GM12878 (cell line): Measurements from ENCODE around the gene SLCO2B1. TPM values are rescaled to one million over a fixed set of nuclear protein-coding genes. Genes with fewer than 3 reads are reported as not detected.

Experiments
- ATAC-seq: fragments of 200-7000 bp; cut with Tn5 transposase; 3 replicates; pipeline ENCODE4 v1.9.1; 2020; ENCODE audit warnings: mild to moderate bottlenecking, moderate library complexity
- BruUV-seq: library from RNA; stranded (reverse); fragments of 400-500 nt; replicated peaks from 2 replicates; lab custom pipeline; 2021; lab: Mats Ljungman, UMichigan
- CTCF ChIA-PET: fragments of 300-600 bp; sonication (Branson Sonifier 250); formaldehyde crosslinking; extraction: SDS; loops from one replicate; lab custom pipeline; 2021; ENCODE audit warnings: inconsistent platforms; lab: Yijun Ruan, JAX
- POLR2A ChIA-PET: fragments of 350-600 bp; formaldehyde crosslinking; extraction: SDS; loops from one replicate; lab custom pipeline; 2021; ENCODE audit warnings: inconsistent platforms; lab: Charles Lee
- RAD21 ChIA-PET: fragments of 300-600 bp; sonication (Branson Sonifier 250); formaldehyde crosslinking; loops from one replicate; lab custom pipeline; 2023; ENCODE audit warnings: antibody characterized with exemption; ENCODE audit not compliant: unreplicated experiment; lab: Charles Lee
- SMC1A ChIA-PET: fragments of 300-600 bp; sonication (Branson Sonifier 250); formaldehyde crosslinking; loops from one replicate; lab custom pipeline; 2023; ENCODE audit not compliant: unreplicated experiment, uncharacterized antibody; lab: Charles Lee
- DNase-seq: peaks from one replicate; pipeline ENCODE4 v3.0.0-alpha.2; 2011; ENCODE audit warnings: low read depth, low spot score
- FAIRE-seq: peaks from 3 replicates; lab custom pipeline; 2011; peaks lifted over from hg19 to GRCh38; lab: Jason Lieb, UNC
- H2AFZ ChIP-seq: 2 replicates; pipeline ENCODE4 v1.6.0; 2011; ENCODE audit warnings: low read depth, low read length, control low read depth; ENCODE audit not compliant: control insufficient read depth
- H3K27ac ChIP-seq: 2 replicates; pipeline ENCODE4 v1.5.1; 2011; ENCODE audit warnings: control low read depth; ENCODE audit not compliant: control insufficient read depth, insufficient read depth
- H3K27me3 ChIP-seq, 2 experiments: replicated peaks in 1 of 2; 2 replicates each; pipeline versions ENCODE4 v1.6.0 to v1.6.1; 2011; ENCODE audit warnings: low read length in 1 of 2; ENCODE audit not compliant: control insufficient read depth in 2 of 2, insufficient read depth in 2 of 2
- H3K36me3 ChIP-seq, 2 experiments: 2 replicates each; pipeline ENCODE4 v1.5.1; 2011; ENCODE audit warnings: low read length in 1 of 2; ENCODE audit not compliant: control insufficient read depth in 2 of 2, insufficient read depth in 2 of 2
- H3K4me1 ChIP-seq: 2 replicates; pipeline ENCODE4 v1.6.1; 2011; ENCODE audit warnings: mild to moderate bottlenecking, low read length, moderate library complexity, mixed read lengths; ENCODE audit not compliant: control insufficient read depth, insufficient read depth
- H3K4me2 ChIP-seq: 2 replicates; pipeline ENCODE4 v1.6.0; 2011; ENCODE audit warnings: control low read depth; ENCODE audit not compliant: control insufficient read depth, insufficient read depth
- H3K4me3 ChIP-seq: fragments of 200-600 bp; sonication (generic); 2 replicates; pipeline ENCODE4 v1.5.1; 2016
- H3K79me2 ChIP-seq: 2 replicates; pipeline ENCODE4 v1.6.0; 2011; ENCODE audit warnings: low read length; ENCODE audit not compliant: control insufficient read depth, insufficient read depth
- H3K9ac ChIP-seq: 2 replicates; pipeline ENCODE4 v1.8.0; 2011; ENCODE audit warnings: low read length, control low read depth, mixed read lengths; ENCODE audit not compliant: control insufficient read depth, insufficient read depth
- H3K9me3 ChIP-seq: replicated peaks from 3 replicates; pipeline ENCODE4 v1.5.1; 2011; ENCODE audit warnings: mild to moderate bottlenecking, low read length; ENCODE audit not compliant: control insufficient read depth, insufficient read depth
- H4K20me1 ChIP-seq: 2 replicates; pipeline ENCODE4 v1.6.0; 2011; ENCODE audit not compliant: control insufficient read depth, insufficient read depth
- BCL11A ChIP-seq: IDR thresholded peaks from 2 replicates; pipeline ENCODE4 v1.6.1; 2011; ENCODE audit warnings: low read depth, low read length
- CHD1 ChIP-seq: IDR thresholded peaks from 2 replicates; pipeline ENCODE4 v1.6.1; 2012; ENCODE audit warnings: low read depth, low read length, improper control_type of control experiment
- EP300 ChIP-seq, 2 experiments: fragments of 150-350 bp in 1 of 2; IDR thresholded peaks; 2 replicates each; pipeline ENCODE4 v1.6.1; 2011 to 2012; ENCODE audit warnings: low read depth in 2 of 2, low read length in 2 of 2, borderline replicate concordance in 1 of 2, improper control_type of control experiment in 1 of 2, inconsistent platforms in 1 of 2; ENCODE audit not compliant: control insufficient read depth in 1 of 2
- MEF2B ChIP-seq: fragments of 450-650 bp; IDR thresholded peaks from 2 replicates; pipeline ENCODE4 v1.6.1; 2018; ENCODE audit warnings: mild to moderate bottlenecking, moderate library complexity; ENCODE audit not compliant: partially characterized antibody, poor library complexity, severe bottlenecking
- NR2C1 ChIP-seq: fragments of 450-650 bp; IDR thresholded peaks from 2 replicates; pipeline ENCODE4 v1.6.1; 2017; ENCODE audit warnings: antibody characterized with exemption, mild to moderate bottlenecking, moderate library complexity
- RBBP5 ChIP-seq: fragments of 200-600 bp; sonication (generic); conservative IDR thresholded peaks from 2 replicates; pipeline ENCODE4 v1.6.1; 2016
- RFX5 ChIP-seq: IDR thresholded peaks from 2 replicates; pipeline ENCODE4 v1.6.1; 2011; ENCODE audit warnings: low read depth, low read length, improper control_type of control experiment
- RUNX3 ChIP-seq: IDR thresholded peaks from 2 replicates; pipeline ENCODE4 v1.6.1; 2012; ENCODE audit warnings: low read length, inconsistent platforms
- SREBF1 ChIP-seq: IDR thresholded peaks from 2 replicates; pipeline ENCODE4 v1.6.1; 2012; ENCODE audit warnings: mild to moderate bottlenecking, low read length
- STAT3 ChIP-seq: IDR thresholded peaks from 2 replicates; pipeline ENCODE4 v1.6.1; 2011; ENCODE audit warnings: low read depth, low read length, improper control_type of control experiment
- ZNF24 ChIP-seq: fragments of 450-650 bp; IDR thresholded peaks from 2 replicates; pipeline ENCODE4 v1.6.1; 2017; ENCODE audit warnings: antibody characterized with exemption, mild to moderate bottlenecking
- WGBS: methylation state at CpG from one replicate; pipeline ENCODE4 v1.1.6; 2016; ENCODE audit warnings: low lambda C conversion rate; ENCODE audit not compliant: insufficient replicate concordance, insufficient coverage; ENCODE audit errors: missing lambda C conversion rate; 5-methylcytosine and 5-hydroxymethylcytosine counted together
- in situ Hi-C: fragments of 300-500 bp; cut with MboI; formaldehyde crosslinking; loops from 9 replicates; pipeline ENCODE4 v1.14.3; 2018; ENCODE audit warnings: mixed read lengths
- intact Hi-C: fragments of 100-400 bp; cut with micrococcal nuclease; formaldehyde crosslinking; loops from one replicate; pipeline ENCODE4 v1.14.2; 2022; ENCODE audit not compliant: unreplicated experiment
- polyA plus RNA-seq, 11 experiments: library from polyadenylated mRNA; depleted of rRNA in 4 of 11; unstranded in 6 of 11; stranded (reverse) in 5 of 11; fragments of >200 nt; fragmentation: Nextera tagmentation in 4 of 11; fragmentation: Illumina TruSeq in 1 of 11; extraction: Ambion mirVana in 4 of 11; extraction: Trizol in 1 of 11; gene quantifications; 1 replicate in 1 of 11; 2 replicates in 10 of 11; pipeline versions ENCODE4 v1.2.1 to v1.2.3, GENCODE V29; 2011 to 2016; ENCODE audit warnings: inconsistent platforms in 2 of 11, missing spikeins in 2 of 11, low read depth in 1 of 11
- total RNA-seq, 4 experiments: library from RNA; depleted of rRNA in 3 of 4; stranded (reverse); fragments of >200 nt in 3 of 4; fragmentation: Illumina TruSeq in 1 of 4; extraction: Trizol in 1 of 4; gene quantifications; 2 replicates each; pipeline versions ENCODE4 v1.2.1 to v1.2.3, GENCODE V29; 2013 to 2021
- TF ChIP-seq, protein P1 (sequence below): IDR thresholded peaks from 2 replicates; pipeline ENCODE4 v1.6.1; 2011; ENCODE audit warnings: low read depth, mild to moderate bottlenecking, low read length, moderate library complexity, borderline replicate concordance; ENCODE audit errors: extremely low read depth
- TF ChIP-seq, protein P2 (sequence below): IDR thresholded peaks from 2 replicates; pipeline ENCODE4 v1.6.1; 2012; ENCODE audit warnings: low read depth, low read length, improper control_type of control experiment
- TF ChIP-seq, protein P3 (sequence below): fragments of 450-650 bp; formaldehyde crosslinking; IDR thresholded peaks from 2 replicates; pipeline ENCODE4 v1.5.0; 2022; ENCODE audit warnings: mild to moderate bottlenecking, missing genetic modification characterization
- TF ChIP-seq, protein P4 (sequence below): fragments of 150-350 bp; IDR thresholded peaks from 2 replicates; pipeline ENCODE4 v1.6.1; 2014; ENCODE audit warnings: mild to moderate bottlenecking, low read depth, low read length

SLCO2B1 gene
- total and polyA plus RNA-seq, 10 of the 15 experiments (the other 5 are each of a cell fraction or from before 2014, with no cell fraction given), result 0.05 to 3.5 (median 0.93) TPM; not detected in 2

DNA sequence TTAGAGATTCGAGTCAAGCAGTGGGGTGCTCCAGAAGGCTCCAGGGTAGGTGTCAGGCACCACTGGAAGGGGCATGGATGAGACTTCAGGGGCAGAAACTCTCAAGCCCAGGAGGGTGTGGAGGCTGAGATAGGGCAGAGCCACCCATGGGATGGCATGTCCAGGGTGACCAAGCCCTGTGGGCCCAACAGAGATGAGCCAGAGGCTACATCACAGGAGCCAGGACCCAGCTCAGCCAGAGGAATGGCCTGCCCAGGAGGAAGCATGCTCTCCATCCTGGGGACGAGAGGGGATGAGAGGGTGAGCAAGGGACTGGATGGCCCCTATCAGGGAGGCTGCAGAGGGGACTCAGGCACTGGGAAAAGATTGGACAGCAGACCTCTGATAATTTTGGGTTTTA lies 42.8 kb downstream of the SLCO2B1 start (continued):
- TF ChIP-seq RFX5 (no peak), CHD1 (no peak), ZNF24 (no peak)

DNA sequence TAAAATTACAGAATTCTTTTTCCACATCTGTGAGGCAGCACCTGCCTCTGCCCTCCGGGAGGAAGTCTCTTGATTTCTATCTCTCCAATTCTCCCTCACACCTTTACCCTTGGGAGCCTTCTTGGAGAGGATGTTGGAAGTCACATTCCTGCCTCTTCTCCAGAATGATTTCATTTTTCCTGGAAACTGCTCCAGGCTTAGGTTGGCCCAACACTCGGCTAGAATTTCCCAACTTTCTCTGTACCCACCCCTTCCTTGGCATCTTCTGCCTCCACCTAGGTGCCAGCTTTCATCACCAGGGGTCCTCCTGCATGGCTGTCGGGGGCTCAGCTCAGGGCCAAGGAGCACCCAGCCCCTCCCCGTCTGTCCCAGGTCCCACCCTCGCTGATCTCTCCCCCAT lies 43.2 kb downstream of the SLCO2B1 start:
- ChIA-PET RAD21 (no interaction called here), POLR2A (no interaction called here), SMC1A (interaction anchor here (0.5 to 1.4 kb wide), 3 partner anchors 11 to 1167 kb away, joined by 3 to 4 read pairs (median 4); no protein-coding TSS in a partner anchor), CTCF (interaction anchor here (1.2 kb wide), 1 partner anchor 264 kb away, joined by 4 read pairs; no protein-coding TSS in a partner anchor)
- no peak overlapping the region for H3K4me3 ChIP-seq
- DNase-seq (no peak), ATAC-seq (no peak), FAIRE-seq (no peak)
- no peaks in the 10 kb centered on the region for H3K36me3 ChIP-seq
- H3K79me2 ChIP-seq, result no peaks in the 10 kb centered on the region
- no TSS peak for BruUV-seq
- no peak overlapping the region for H3K9ac ChIP-seq
- in situ Hi-C loops, result no loop called here
- TF ChIP-seq SREBF1 (no peak), STAT3 (no peak), EP300 (IDR thresholded peaks at IDR 0.05; ENCODE audit: borderline replicate concordance in 1 of 2, control insufficient read depth in 1 of 2, low read depth in 2 of 2, low read length in 2 of 2) (no peak), BCL11A (no peak), RUNX3 (no peak), NR2C1 (no peak), MEF2B (no peak), RBBP5 (no peak)
- TF ChIP-seq, protein P1, sequence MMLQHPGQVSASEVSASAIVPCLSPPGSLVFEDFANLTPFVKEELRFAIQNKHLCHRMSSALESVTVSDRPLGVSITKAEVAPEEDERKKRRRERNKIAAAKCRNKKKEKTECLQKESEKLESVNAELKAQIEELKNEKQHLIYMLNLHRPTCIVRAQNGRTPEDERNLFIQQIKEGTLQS, result no peak
- TF ChIP-seq, protein P2, sequence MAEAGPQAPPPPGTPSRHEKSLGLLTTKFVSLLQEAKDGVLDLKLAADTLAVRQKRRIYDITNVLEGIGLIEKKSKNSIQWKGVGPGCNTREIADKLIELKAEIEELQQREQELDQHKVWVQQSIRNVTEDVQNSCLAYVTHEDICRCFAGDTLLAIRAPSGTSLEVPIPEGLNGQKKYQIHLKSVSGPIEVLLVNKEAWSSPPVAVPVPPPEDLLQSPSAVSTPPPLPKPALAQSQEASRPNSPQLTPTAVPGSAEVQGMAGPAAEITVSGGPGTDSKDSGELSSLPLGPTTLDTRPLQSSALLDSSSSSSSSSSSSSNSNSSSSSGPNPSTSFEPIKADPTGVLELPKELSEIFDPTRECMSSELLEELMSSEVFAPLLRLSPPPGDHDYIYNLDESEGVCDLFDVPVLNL, result no peak
- TF ChIP-seq, protein P3, sequence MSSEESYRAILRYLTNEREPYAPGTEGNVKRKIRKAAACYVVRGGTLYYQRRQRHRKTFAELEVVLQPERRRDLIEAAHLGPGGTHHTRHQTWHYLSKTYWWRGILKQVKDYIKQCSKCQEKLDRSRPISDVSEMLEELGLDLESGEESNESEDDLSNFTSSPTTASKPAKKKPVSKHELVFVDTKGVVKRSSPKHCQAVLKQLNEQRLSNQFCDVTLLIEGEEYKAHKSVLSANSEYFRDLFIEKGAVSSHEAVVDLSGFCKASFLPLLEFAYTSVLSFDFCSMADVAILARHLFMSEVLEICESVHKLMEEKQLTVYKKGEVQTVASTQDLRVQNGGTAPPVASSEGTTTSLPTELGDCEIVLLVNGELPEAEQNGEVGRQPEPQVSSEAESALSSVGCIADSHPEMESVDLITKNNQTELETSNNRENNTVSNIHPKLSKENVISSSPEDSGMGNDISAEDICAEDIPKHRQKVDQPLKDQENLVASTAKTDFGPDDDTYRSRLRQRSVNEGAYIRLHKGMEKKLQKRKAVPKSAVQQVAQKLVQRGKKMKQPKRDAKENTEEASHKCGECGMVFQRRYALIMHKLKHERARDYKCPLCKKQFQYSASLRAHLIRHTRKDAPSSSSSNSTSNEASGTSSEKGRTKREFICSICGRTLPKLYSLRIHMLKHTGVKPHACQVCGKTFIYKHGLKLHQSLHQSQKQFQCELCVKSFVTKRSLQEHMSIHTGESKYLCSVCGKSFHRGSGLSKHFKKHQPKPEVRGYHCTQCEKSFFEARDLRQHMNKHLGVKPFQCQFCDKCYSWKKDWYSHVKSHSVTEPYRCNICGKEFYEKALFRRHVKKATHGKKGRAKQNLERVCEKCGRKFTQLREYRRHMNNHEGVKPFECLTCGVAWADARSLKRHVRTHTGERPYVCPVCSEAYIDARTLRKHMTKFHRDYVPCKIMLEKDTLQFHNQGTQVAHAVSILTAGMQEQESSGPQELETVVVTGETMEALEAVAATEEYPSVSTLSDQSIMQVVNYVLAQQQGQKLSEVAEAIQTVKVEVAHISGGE (CRISPR knock-in tag), result no peak
- TF ChIP-seq, protein P4, sequence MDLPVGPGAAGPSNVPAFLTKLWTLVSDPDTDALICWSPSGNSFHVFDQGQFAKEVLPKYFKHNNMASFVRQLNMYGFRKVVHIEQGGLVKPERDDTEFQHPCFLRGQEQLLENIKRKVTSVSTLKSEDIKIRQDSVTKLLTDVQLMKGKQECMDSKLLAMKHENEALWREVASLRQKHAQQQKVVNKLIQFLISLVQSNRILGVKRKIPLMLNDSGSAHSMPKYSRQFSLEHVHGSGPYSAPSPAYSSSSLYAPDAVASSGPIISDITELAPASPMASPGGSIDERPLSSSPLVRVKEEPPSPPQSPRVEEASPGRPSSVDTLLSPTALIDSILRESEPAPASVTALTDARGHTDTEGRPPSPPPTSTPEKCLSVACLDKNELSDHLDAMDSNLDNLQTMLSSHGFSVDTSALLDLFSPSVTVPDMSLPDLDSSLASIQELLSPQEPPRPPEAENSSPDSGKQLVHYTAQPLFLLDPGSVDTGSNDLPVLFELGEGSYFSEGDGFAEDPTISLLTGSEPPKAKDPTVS, result no peak
- 10% methylated on average over 3 of the region's 5 CpGs for WGBS
- peaks cover 3% of the 10 kb centered on the region; the same call in 1 of the 2 replicates for H4K20me1 ChIP-seq
- no peak overlapping the region for H3K4me2 ChIP-seq
- no peaks in the 10 kb centered on the region for H3K9me3 ChIP-seq
- H3K4me1 ChIP-seq, result no peaks in the 10 kb centered on the region
- H3K27ac ChIP-seq, result no peak overlapping the region
- no peak overlapping the region for H2AFZ ChIP-seq
- intact Hi-C loops, result no loop called here
- peaks cover 1 to 4% of the 10 kb centered on the region in 2 experiments for H3K27me3 ChIP-seq
